ENCODE data around the gene ADAT3. TPM values are rescaled to one million over a fixed set of nuclear protein-coding genes. Genes with fewer than 3 reads are reported as not detected.

ADAT3 gene
- total RNA-seq, 4 donors from 2014 or later: 18.7 to 73.2 (median 30.3) TPM

GRCh38 chr19:1947651-1948209, 42.5 kb downstream of the ADAT3 start:
- H3K4me1 ChIP-seq: peaks cover 5 to 25% (median 17%) of the 10 kb centered on the region in 4 donors
- no peaks in the 10 kb centered on the region for H3K27me3 ChIP-seq
- TF ChIP-seq POLR2A (IDR thresholded peaks at IDR 0.05) (no peak), POLR2AphosphoS5 (IDR thresholded peaks at IDR 0.05) (no peak), EP300 (IDR thresholded peaks at IDR 0.05; ENCODE audit: low read depth) (no peak)
- TF ChIP-seq, protein P1, sequence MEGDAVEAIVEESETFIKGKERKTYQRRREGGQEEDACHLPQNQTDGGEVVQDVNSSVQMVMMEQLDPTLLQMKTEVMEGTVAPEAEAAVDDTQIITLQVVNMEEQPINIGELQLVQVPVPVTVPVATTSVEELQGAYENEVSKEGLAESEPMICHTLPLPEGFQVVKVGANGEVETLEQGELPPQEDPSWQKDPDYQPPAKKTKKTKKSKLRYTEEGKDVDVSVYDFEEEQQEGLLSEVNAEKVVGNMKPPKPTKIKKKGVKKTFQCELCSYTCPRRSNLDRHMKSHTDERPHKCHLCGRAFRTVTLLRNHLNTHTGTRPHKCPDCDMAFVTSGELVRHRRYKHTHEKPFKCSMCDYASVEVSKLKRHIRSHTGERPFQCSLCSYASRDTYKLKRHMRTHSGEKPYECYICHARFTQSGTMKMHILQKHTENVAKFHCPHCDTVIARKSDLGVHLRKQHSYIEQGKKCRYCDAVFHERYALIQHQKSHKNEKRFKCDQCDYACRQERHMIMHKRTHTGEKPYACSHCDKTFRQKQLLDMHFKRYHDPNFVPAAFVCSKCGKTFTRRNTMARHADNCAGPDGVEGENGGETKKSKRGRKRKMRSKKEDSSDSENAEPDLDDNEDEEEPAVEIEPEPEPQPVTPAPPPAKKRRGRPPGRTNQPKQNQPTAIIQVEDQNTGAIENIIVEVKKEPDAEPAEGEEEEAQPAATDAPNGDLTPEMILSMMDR (IDR thresholded peaks at IDR 0.05): no peak

GRCh38 chr19:1949304-1950101, 44.3 kb downstream of the ADAT3 start:
- intact Hi-C loops (cut with DNase I; ENCODE audit: low total_unique reads): no loop called here

More at GRCh38 chr19:1947651-1948209, 42.5 kb downstream of the ADAT3 start:
- Histone ChIP-seq H3K36me3 (no peaks in the 10 kb centered on the region), H3K27ac (no peak overlapping the region), H3K9me3 (no peaks in the 10 kb centered on the region), H3K4me3 (no peak overlapping the region)
- 83 to 100% methylated on average over 3 to 33 of the region's 34 CpGs for WGBS, 2 donors (ENCODE audit: low coverage in 1 of 2)
- DNase-seq: no peak
- intact Hi-C loops (cut with DNase I; ENCODE audit: low total_unique reads): no loop called here
- in situ Hi-C loops (cut with MboI; ENCODE audit: low pct_ligation_motif_present in 1 of 4, low pct_unique_long_range_greater_than_20kb in 1 of 4, low sequenced_read_pairs in 3 of 4): no loop called here

DNA sequence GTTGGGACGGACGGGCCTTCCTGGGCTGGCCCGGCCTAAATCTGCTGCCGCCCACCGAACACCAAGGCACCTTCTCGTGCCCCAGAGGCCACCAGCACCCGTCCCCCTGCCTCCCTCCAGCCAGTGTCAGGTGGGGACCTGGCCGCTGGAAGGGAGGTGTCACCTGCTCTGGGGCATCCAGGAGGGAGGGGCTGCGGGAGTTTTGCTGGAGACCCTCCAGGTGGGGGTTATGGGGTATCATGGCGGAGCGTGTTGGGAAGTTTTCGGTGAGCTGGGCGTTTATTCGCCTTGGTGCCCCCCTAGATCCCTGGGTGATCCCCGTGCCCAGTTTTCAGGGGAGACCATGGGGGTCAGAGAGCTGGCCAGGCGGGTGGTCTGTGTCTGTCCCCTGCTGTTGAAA, 45.4 kb downstream of the ADAT3 start:
- no peaks in the 10 kb centered on the region for H3K4me1 ChIP-seq
- no peaks in the 10 kb centered on the region for H3K36me3 ChIP-seq
- H3K27me3 ChIP-seq: no peaks in the 10 kb centered on the region
- H3K4me3 ChIP-seq: no peak overlapping the region
- TF ChIP-seq POLR2A (IDR thresholded peaks at IDR 0.05): no peak
- TF ChIP-seq, protein P1 (IDR thresholded peaks at IDR 0.05): no peak
- TF ChIP-seq POLR2AphosphoS5 (IDR thresholded peaks at IDR 0.05): no peak
- TF ChIP-seq EP300 (IDR thresholded peaks at IDR 0.05; ENCODE audit: low read depth): no peak
- H3K9me3 ChIP-seq: no peaks in the 10 kb centered on the region
- no peak for DNase-seq
- 97% methylated on average over 16 of the region's 16 CpGs; no CpG with 5 or more reads in 1 of the 2 donors for WGBS, 2 donors (ENCODE audit: low coverage in 1 of 2)
- no peak overlapping the region for H3K27ac ChIP-seq
- intact Hi-C loops (cut with DNase I; ENCODE audit: low total_unique reads): no loop called here
- in situ Hi-C loops (cut with MboI; ENCODE audit: low pct_ligation_motif_present in 1 of 4, low pct_unique_long_range_greater_than_20kb in 1 of 4, low sequenced_read_pairs in 3 of 4): no loop called here

More at GRCh38 chr19:1949304-1950101, 44.3 kb downstream of the ADAT3 start:
- WGBS, 2 donors (ENCODE audit: low coverage in 1 of 2): 80 to 94% methylated on average over 10 to 44 of the region's 44 CpGs
- no peaks in the 10 kb centered on the region for H3K9me3 ChIP-seq
- no peaks in the 10 kb centered on the region for H3K36me3 ChIP-seq
- TF ChIP-seq, protein P1 (IDR thresholded peaks at IDR 0.05): no peak
- no peak for TF ChIP-seq POLR2AphosphoS5 (IDR thresholded peaks at IDR 0.05)
- TF ChIP-seq EP300 (IDR thresholded peaks at IDR 0.05; ENCODE audit: low read depth): no peak
- DNase-seq: no peak
- H3K4me1 ChIP-seq: peaks cover 0 to 7% (median 4%) of the 10 kb centered on the region in 4 donors
- H3K4me3 ChIP-seq: no peak overlapping the region
- H3K27me3 ChIP-seq: no peaks in the 10 kb centered on the region
- in situ Hi-C loops (cut with MboI; ENCODE audit: low pct_ligation_motif_present in 1 of 4, low pct_unique_long_range_greater_than_20kb in 1 of 4, low sequenced_read_pairs in 3 of 4): no loop called here
- no peak overlapping the region for H3K27ac ChIP-seq

DNA sequence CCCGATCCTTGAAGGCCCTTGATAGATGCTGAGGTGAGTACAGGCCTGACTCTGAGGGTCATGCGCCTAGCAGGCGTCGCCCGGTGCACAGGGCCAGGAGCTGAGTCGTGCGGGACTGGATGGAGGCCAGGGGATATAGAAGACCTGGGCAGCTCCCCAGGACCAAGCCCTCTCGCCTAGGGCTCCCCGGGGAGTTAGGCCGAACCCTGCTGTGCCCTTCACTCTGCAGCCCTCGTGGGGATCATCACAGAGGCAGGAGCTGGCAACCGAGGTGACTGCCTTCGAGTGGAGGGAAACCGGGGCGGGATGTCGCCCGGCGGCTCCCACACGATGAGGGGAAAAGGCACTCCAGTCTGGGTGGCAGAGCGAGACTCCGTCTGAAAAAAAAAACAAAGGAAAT, 47.4 kb downstream of the ADAT3 start:
- 78 to 91% methylated on average over 3 to 21 of the region's 21 CpGs for WGBS, 2 donors (ENCODE audit: low coverage in 1 of 2)
- intact Hi-C loops (cut with DNase I; ENCODE audit: low total_unique reads): no loop called here
- in situ Hi-C loops (cut with MboI; ENCODE audit: low pct_ligation_motif_present in 1 of 4, low pct_unique_long_range_greater_than_20kb in 1 of 4, low sequenced_read_pairs in 3 of 4): no loop called here
- no peaks in the 10 kb centered on the region for H3K27me3 ChIP-seq
- peaks cover 0 to 5% (median 0%) of the 10 kb centered on the region in 4 donors for H3K4me1 ChIP-seq
- H3K27ac ChIP-seq: no peak overlapping the region
- DNase-seq: no peak
- no peak overlapping the region for H3K4me3 ChIP-seq
- TF ChIP-seq EP300 (IDR thresholded peaks at IDR 0.05; ENCODE audit: low read depth): no peak
- TF ChIP-seq POLR2AphosphoS5 (IDR thresholded peaks at IDR 0.05): no peak
- no peak for TF ChIP-seq POLR2A (IDR thresholded peaks at IDR 0.05)
- TF ChIP-seq, protein P1 (IDR thresholded peaks at IDR 0.05): no peak
- no peaks in the 10 kb centered on the region for H3K9me3 ChIP-seq
- no peaks in the 10 kb centered on the region for H3K36me3 ChIP-seq
